T-helper 1 cell treated with Interleukin-12 subunit alpha and Interleukin-12 subunit beta and Interleukin-4 antibody, amounts not matched to agents 30 μg/mL and 1 μg/mL, for 36 hours (primary cell): ENCODE results near the gene ATP7A.
"Not testable (repeated sequence)": the region's sequence is repeated elsewhere in the genome, so short reads cannot be mapped to it uniquely, and the experiment has no call there.

Source experiments
- H3K27ac Mint-ChIP-seq: one replicate; pipeline ENCODE4 v1.8.0; 2021; ENCODE audit warnings: mild to moderate bottlenecking, mixed read lengths
- H3K27me3 Mint-ChIP-seq: one replicate; pipeline ENCODE4 v1.8.0; 2021; ENCODE audit warnings: low read depth, mixed read lengths
- H3K36me3 Mint-ChIP-seq: one replicate; pipeline ENCODE4 v1.8.0; 2021; ENCODE audit warnings: low read depth, mixed read lengths
- H3K4me1 Mint-ChIP-seq: one replicate; pipeline ENCODE4 v1.8.0; 2021; ENCODE audit warnings: low read depth, mixed read lengths
- H3K4me3 Mint-ChIP-seq: one replicate; pipeline ENCODE4 v1.8.0; 2021; ENCODE audit warnings: mild to moderate bottlenecking, moderate library complexity, mixed read lengths
- H3K9me3 Mint-ChIP-seq: one replicate; pipeline ENCODE4 v1.8.0; 2021; ENCODE audit warnings: mixed read lengths

Gene ATP7A

GRCh38 chrX:78035061-78035460, 124.6 kb downstream of the ATP7A start:
- no peaks in the 10 kb centered on the region for H3K4me1 Mint-ChIP-seq
- H3K27me3 Mint-ChIP-seq = no peaks in the 10 kb centered on the region
- no peak overlapping the region for H3K27ac Mint-ChIP-seq
- H3K9me3 Mint-ChIP-seq = no peaks in the 10 kb centered on the region
- no peak overlapping the region for H3K4me3 Mint-ChIP-seq
- peaks cover 26% of the 10 kb centered on the region for H3K36me3 Mint-ChIP-seq

- Mint-ChIP-seq H3K4me3 (no peak overlapping the region), H3K27me3 (no peaks in the 10 kb centered on the region), H3K4me1 (no peaks in the 10 kb centered on the region), H3K9me3 (no peaks in the 10 kb centered on the region), H3K27ac (no peak overlapping the region), H3K36me3 (peaks cover 28% of the 10 kb centered on the region)
Measured at GRCh38 chrX:78037881-78038280, 127.4 kb downstream of the ATP7A start.

- Mint-ChIP-seq H3K27me3 (no peaks in the 10 kb centered on the region), H3K36me3 (peaks cover 23% of the 10 kb centered on the region), H3K4me1 (no peaks in the 10 kb centered on the region), H3K9me3 (no peaks in the 10 kb centered on the region), H3K27ac (no peak overlapping the region), H3K4me3 (no peak overlapping the region)
Measured at GRCh38 chrX:78042601-78043000, 132.1 kb downstream of the ATP7A start.

- no peak overlapping the region for H3K27ac Mint-ChIP-seq
- H3K9me3 Mint-ChIP-seq = no peaks in the 10 kb centered on the region
- H3K27me3 Mint-ChIP-seq = no peaks in the 10 kb centered on the region
- H3K4me1 Mint-ChIP-seq = no peaks in the 10 kb centered on the region
- no peak overlapping the region for H3K4me3 Mint-ChIP-seq
- peaks cover 15% of the 10 kb centered on the region for H3K36me3 Mint-ChIP-seq
Measured at GRCh38 chrX:78046362-78046761, 135.9 kb downstream of the ATP7A start.

GRCh38 chrX:78048052-78048451, 137.6 kb downstream of the ATP7A start:
- peaks cover 6% of the 10 kb centered on the region for H3K9me3 Mint-ChIP-seq
- H3K27ac Mint-ChIP-seq = no peak overlapping the region
- H3K27me3 Mint-ChIP-seq = no peaks in the 10 kb centered on the region
- H3K4me3 Mint-ChIP-seq = no peak overlapping the region
- peaks cover 19% of the 10 kb centered on the region for H3K36me3 Mint-ChIP-seq
- H3K4me1 Mint-ChIP-seq = no peaks in the 10 kb centered on the region

- peaks cover 12% of the 10 kb centered on the region for H3K4me1 Mint-ChIP-seq
Measured at GRCh38 chrX:78063687-78064086, 153.2 kb downstream of the ATP7A start.

GRCh38 chrX:78064152-78064551, 153.7 kb downstream of the ATP7A start:
- Mint-ChIP-seq H3K27me3 (no peaks in the 10 kb centered on the region), H3K9me3 (peaks cover 5% of the 10 kb centered on the region), H3K4me3 (no peak overlapping the region), H3K36me3 (peaks cover 1% of the 10 kb centered on the region), H3K4me1 (peaks cover 12% of the 10 kb centered on the region), H3K27ac (no peak overlapping the region)

More at GRCh38 chrX:78063687-78064086, 153.2 kb downstream of the ATP7A start:
- H3K36me3 Mint-ChIP-seq = peaks cover 1% of the 10 kb centered on the region
- H3K9me3 Mint-ChIP-seq = peaks cover under 1% of the 10 kb centered on the region
- no peak overlapping the region for H3K4me3 Mint-ChIP-seq
- H3K27ac Mint-ChIP-seq = no peak overlapping the region
- no peaks in the 10 kb centered on the region for H3K27me3 Mint-ChIP-seq

GRCh38 chrX:78064698-78065601, 154.5 kb downstream of the ATP7A start:
- peak overlapping the region; percentile 73 for H3K27ac Mint-ChIP-seq
- H3K27me3 Mint-ChIP-seq = not testable (repeated sequence)

GRCh38 chrX:78066110-78066509, 155.6 kb downstream of the ATP7A start:
- Mint-ChIP-seq H3K4me3 (no peak overlapping the region), H3K27ac (no peak overlapping the region), H3K27me3 (no peaks in the 10 kb centered on the region), H3K36me3 (no peaks in the 10 kb centered on the region), H3K9me3 (peaks cover 5% of the 10 kb centered on the region), H3K4me1 (peaks cover 12% of the 10 kb centered on the region)

More at GRCh38 chrX:78064698-78065601, 154.5 kb downstream of the ATP7A start:
- Mint-ChIP-seq H3K4me1 (peaks cover 12% of the 10 kb centered on the region), H3K4me3 (peak overlapping the region; percentile 4)
- not testable (repeated sequence) for H3K9me3 Mint-ChIP-seq, H3K36me3 Mint-ChIP-seq

- Mint-ChIP-seq H3K27me3 (no peaks in the 10 kb centered on the region), H3K9me3 (peaks cover 13% of the 10 kb centered on the region), H3K4me3 (no peak overlapping the region), H3K27ac (no peak overlapping the region), H3K36me3 (peaks cover 7% of the 10 kb centered on the region), H3K4me1 (peaks cover 14% of the 10 kb centered on the region)
Measured at GRCh38 chrX:78071331-78071730, 160.8 kb downstream of the ATP7A start.

GRCh38 chrX:78073147-78074077, 162.9 kb downstream of the ATP7A start:
- not testable (repeated sequence) for H3K36me3 Mint-ChIP-seq, H3K27me3 Mint-ChIP-seq, H3K4me1 Mint-ChIP-seq
- Mint-ChIP-seq H3K4me3 (peak overlapping the region; percentile 56), H3K9me3 (peaks cover 13% of the 10 kb centered on the region), H3K27ac (peak overlapping the region; percentile 90)

GRCh38 chrX:78074088-78074487, 163.6 kb downstream of the ATP7A start:
- Mint-ChIP-seq H3K27ac (peak overlapping the region; percentile 90), H3K27me3 (no peaks in the 10 kb centered on the region), H3K4me1 (peaks cover 9% of the 10 kb centered on the region), H3K9me3 (peaks cover 9% of the 10 kb centered on the region), H3K36me3 (peaks cover 10% of the 10 kb centered on the region), H3K4me3 (no peak overlapping the region)

- no peaks in the 10 kb centered on the region for H3K27me3 Mint-ChIP-seq
- H3K9me3 Mint-ChIP-seq = peaks cover 8% of the 10 kb centered on the region
- no peak overlapping the region for H3K4me3 Mint-ChIP-seq
- H3K4me1 Mint-ChIP-seq = peaks cover 9% of the 10 kb centered on the region
- H3K36me3 Mint-ChIP-seq = peaks cover 10% of the 10 kb centered on the region
- H3K27ac Mint-ChIP-seq = no peak overlapping the region
Measured at GRCh38 chrX:78075787-78076389, 165.4 kb downstream of the ATP7A start.

GRCh38 chrX:78081413-78081812, 170.9 kb downstream of the ATP7A start:
- H3K9me3 Mint-ChIP-seq, H3K27me3 Mint-ChIP-seq, H3K4me3 Mint-ChIP-seq, H3K27ac Mint-ChIP-seq, H3K4me1 Mint-ChIP-seq, H3K36me3 Mint-ChIP-seq: not testable (repeated sequence)
